Spinal cord (tissue), 10 donors: ENCODE measurements around the gene IRF2. TPM values are rescaled to one million over a fixed set of nuclear protein-coding genes. Genes with fewer than 3 reads are reported as not detected.

Source experiments
- DNase-seq, 6 donors: peaks; one replicate each; pipeline versions ENCODE4 v3.0.0 to v3.0.0-alpha.2; 2013 to 2015; ENCODE audit warnings: low spot score in 6 of 6, low read depth in 4 of 6
- H3K27ac ChIP-seq: one replicate; pipeline ENCODE4 v1.5.1; 2013; ENCODE audit warnings: low read depth, low read length, control low read depth
- H3K27me3 ChIP-seq: one replicate; pipeline ENCODE4 v1.6.1; 2013; ENCODE audit warnings: low read length; ENCODE audit not compliant: control insufficient read depth, insufficient read depth
- H3K36me3 ChIP-seq: one replicate; pipeline ENCODE4 v1.6.1; 2013; ENCODE audit warnings: low read length; ENCODE audit not compliant: control insufficient read depth, insufficient read depth
- H3K4me1 ChIP-seq: one replicate; pipeline ENCODE4 v1.6.1; 2013; ENCODE audit warnings: low read length; ENCODE audit not compliant: control insufficient read depth, insufficient read depth
- H3K4me3 ChIP-seq: one replicate; pipeline ENCODE4 v1.5.1; 2013; ENCODE audit warnings: low read depth, low read length, control low read depth
- H3K9me3 ChIP-seq: one replicate; pipeline ENCODE4 v1.6.1; 2013; ENCODE audit warnings: low read length; ENCODE audit not compliant: control insufficient read depth, insufficient read depth
- WGBS: methylation state at CpG from one replicate; pipeline ENCODE4 v1.1.5; 2013; ENCODE audit warnings: missing lambda C conversion rate; ENCODE audit not compliant: insufficient coverage; 5-methylcytosine and 5-hydroxymethylcytosine counted together
- polyA plus RNA-seq, 2 donors: library from polyadenylated mRNA; unstranded; fragments of 120-200 nt; gene quantifications; one replicate each; pipeline ENCODE4 v1.2.1, GENCODE V29; 2013; ENCODE audit not compliant: insufficient read length in 2 of 2
- total RNA-seq, 2 donors: library from RNA; depleted of rRNA in 1 of 2; stranded (reverse); fragments of 120-200 nt in 1 of 2; fragments of >200 nt in 1 of 2; gene quantifications; one replicate each; pipeline versions ENCODE4 v1.2.3 to v1.2.4, GENCODE V29; 2013 to 2014
- donor health status: healthy.

Gene IRF2
- total and polyA plus RNA-seq, 4 donors, result 19.6 to 33.7 (median 24.6) TPM

DNA sequence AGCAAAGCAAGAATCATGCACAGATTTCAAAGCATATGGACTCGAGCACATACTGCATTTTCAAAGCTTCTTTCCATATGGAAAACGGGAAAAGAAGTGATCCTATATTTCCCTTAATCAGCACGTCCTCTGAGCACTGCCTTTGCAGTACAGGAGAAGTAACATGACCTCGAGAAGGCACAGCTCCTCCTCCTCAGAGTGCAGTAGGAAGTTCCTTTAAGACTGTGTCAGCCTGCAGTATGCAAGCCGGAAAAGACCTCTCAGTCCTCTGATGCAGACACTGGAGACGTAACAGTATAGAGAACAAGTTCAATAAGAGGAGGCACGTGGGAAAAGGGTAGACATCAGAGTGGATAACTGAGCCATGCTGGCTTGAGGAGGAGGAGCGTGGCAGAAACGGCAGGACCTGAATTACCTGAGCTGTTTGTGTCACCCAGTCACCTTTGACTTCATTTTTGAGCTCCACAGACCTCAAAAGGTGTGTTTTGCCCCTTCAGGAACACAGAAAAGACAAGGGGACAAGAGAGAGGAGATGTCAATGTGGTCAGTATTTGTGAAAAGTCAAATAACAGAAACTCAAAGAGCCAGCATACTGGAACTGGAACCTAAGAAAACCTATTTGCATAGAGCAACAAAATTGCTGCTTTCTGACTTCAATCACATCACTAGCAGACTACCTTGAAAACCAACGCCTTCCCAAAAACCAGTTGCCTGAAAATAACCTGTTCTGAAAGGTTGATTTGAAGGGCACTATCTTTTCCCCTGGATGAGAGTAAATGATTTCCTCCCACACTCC lies 20.8 kb downstream of the IRF2 start:
- H3K36me3 ChIP-seq, result peaks cover 7% of the 10 kb centered on the region
- 15% methylated on average over 6 of the region's 10 CpGs for WGBS
- H3K9me3 ChIP-seq, result no peaks in the 10 kb centered on the region
- H3K4me3 ChIP-seq, result no peak overlapping the region
- peak in 2 of 6 donors; percentile 56 to 61 for DNase-seq
- no peaks in the 10 kb centered on the region for H3K27me3 ChIP-seq
- H3K27ac ChIP-seq, result peak overlapping the region; percentile 62
- peaks cover 14% of the 10 kb centered on the region for H3K4me1 ChIP-seq

DNA sequence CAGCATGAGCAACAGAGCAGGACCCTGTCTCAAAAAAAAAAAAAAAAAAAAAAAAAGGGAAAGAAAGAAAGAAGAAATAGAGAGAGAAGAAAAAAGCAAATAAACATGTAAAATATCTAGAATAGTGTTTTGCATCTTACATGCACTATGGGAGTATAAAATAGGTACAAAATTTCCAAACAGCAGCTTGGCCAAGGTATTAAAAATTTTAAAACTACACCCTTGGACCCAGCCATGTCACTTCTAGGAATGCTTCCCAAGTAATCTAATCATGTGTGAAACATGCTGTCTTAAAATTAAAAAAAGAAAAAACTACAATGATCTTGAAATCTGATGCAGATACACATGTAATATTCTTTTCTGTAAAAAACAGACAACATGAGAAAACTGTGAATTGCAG lies 21.6 kb downstream of the IRF2 start:
- no peaks in the 10 kb centered on the region for H3K9me3 ChIP-seq
- H3K27me3 ChIP-seq, result no peaks in the 10 kb centered on the region
- no peak overlapping the region for H3K4me3 ChIP-seq
- peaks cover 7% of the 10 kb centered on the region for H3K36me3 ChIP-seq
- peak in 1 of 6 donors; percentile 55 for DNase-seq
- H3K4me1 ChIP-seq, result peaks cover 11% of the 10 kb centered on the region
- no peak overlapping the region for H3K27ac ChIP-seq

- H3K4me1 ChIP-seq, result peaks cover 7% of the 10 kb centered on the region
- no peak overlapping the region for H3K27ac ChIP-seq
- no peaks in the 10 kb centered on the region for H3K27me3 ChIP-seq
- no peak for DNase-seq
- peaks cover 5% of the 10 kb centered on the region for H3K36me3 ChIP-seq
- H3K4me3 ChIP-seq, result no peak overlapping the region
- H3K9me3 ChIP-seq, result no peaks in the 10 kb centered on the region
Observed at GRCh38 chr4:184451726-184452125, 22.6 kb downstream of the IRF2 start.

GRCh38 chr4:184450743-184451535 lies 23.4 kb downstream of the IRF2 start:
- no peaks in the 10 kb centered on the region for H3K36me3 ChIP-seq
- no peak overlapping the region for H3K27ac ChIP-seq
- H3K4me1 ChIP-seq, result peaks cover 7% of the 10 kb centered on the region
- no peak overlapping the region for H3K4me3 ChIP-seq
- no peaks in the 10 kb centered on the region for H3K9me3 ChIP-seq
- 70% methylated on average over 3 of the region's 8 CpGs for WGBS
- no peak for DNase-seq
- H3K27me3 ChIP-seq, result no peaks in the 10 kb centered on the region

GRCh38 chr4:184450045-184450444 lies 24.3 kb downstream of the IRF2 start:
- no peaks in the 10 kb centered on the region for H3K36me3 ChIP-seq
- no peaks in the 10 kb centered on the region for H3K9me3 ChIP-seq
- 80% methylated on average over 1 of the region's 5 CpGs for WGBS
- H3K27me3 ChIP-seq, result no peaks in the 10 kb centered on the region
- no peak overlapping the region for H3K4me3 ChIP-seq
- no peak for DNase-seq
- H3K27ac ChIP-seq, result no peak overlapping the region
- H3K4me1 ChIP-seq, result peaks cover 8% of the 10 kb centered on the region

- Histone ChIP-seq H3K27me3 (no peaks in the 10 kb centered on the region), H3K36me3 (no peaks in the 10 kb centered on the region), H3K4me3 (peak overlapping the region; percentile 17), H3K9me3 (no peaks in the 10 kb centered on the region), H3K4me1 (peaks cover 11% of the 10 kb centered on the region), H3K27ac (peak overlapping the region; percentile 78)
- peak in 3 of 6 donors; percentile 41 to 69 (median 56) for DNase-seq
- WGBS, result 32% methylated on average over 10 of the region's 10 CpGs
Observed at GRCh38 chr4:184448821-184449220, 25.5 kb downstream of the IRF2 start.

DNA sequence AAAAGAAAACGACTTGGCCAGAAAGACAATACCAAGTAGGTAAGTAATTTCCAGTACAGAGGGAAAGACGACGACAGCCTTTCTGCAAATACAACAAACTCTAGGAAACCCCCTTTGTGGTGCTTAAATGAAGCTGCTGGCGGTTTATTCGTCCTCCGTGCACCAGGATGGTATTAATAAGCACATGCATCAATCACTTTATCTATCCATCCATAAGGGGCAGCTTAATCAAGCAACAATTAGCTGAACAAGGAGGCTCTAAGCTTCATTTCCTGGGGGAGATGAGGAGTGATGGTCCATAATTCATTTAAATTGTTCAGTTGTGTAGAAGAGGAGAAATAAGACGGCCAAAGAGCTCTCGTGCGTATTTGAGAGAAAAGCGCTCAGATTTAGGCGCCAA lies 26.2 kb downstream of the IRF2 start:
- Histone ChIP-seq H3K4me1 (peaks cover 11% of the 10 kb centered on the region), H3K36me3 (no peaks in the 10 kb centered on the region), H3K4me3 (no peak overlapping the region), H3K27me3 (no peaks in the 10 kb centered on the region), H3K9me3 (no peaks in the 10 kb centered on the region), H3K27ac (peak overlapping the region; percentile 78)
- DNase-seq, result peak in 1 of 6 donors; percentile 78
- 45% methylated on average over 2 of the region's 11 CpGs for WGBS

GRCh38 chr4:184447664-184448063 lies 26.7 kb downstream of the IRF2 start:
- Histone ChIP-seq H3K4me3 (no peak overlapping the region), H3K4me1 (peaks cover 11% of the 10 kb centered on the region)
- 67% methylated on average over 6 of the region's 10 CpGs for WGBS

DNA sequence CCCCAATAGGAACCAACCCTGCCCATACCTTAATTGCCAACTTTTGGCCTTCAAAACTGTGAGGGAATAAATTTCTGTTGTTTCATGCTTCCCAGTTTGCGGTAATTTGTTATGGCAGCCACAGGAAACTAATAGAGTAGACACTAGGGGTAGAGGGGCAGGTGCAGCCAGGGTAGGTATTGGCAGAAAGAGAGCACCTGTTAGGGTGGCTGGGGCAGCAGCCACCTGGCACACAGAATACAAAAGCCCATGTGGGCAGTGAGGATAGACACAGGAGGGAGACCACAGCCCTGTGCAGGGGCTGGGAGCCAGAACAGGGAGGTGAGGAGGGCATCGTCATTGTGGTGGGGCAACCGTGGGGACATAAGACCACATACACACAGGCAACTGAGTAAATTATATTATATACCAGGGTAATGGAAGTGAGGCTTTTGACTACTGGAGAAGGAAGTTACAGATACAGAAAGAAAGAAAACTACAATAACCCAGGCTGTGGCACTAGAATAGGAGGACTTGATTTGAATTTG lies 28.2 kb downstream of the IRF2 start:
- Histone ChIP-seq H3K4me1 (peaks cover 16% of the 10 kb centered on the region), H3K4me3 (no peak overlapping the region), H3K27ac (no peak overlapping the region), H3K9me3 (no peaks in the 10 kb centered on the region), H3K36me3 (no peaks in the 10 kb centered on the region), H3K27me3 (no peaks in the 10 kb centered on the region)
- DNase-seq, result no peak
- 90% methylated on average over 1 of the region's 3 CpGs for WGBS

More at GRCh38 chr4:184447664-184448063, 26.7 kb downstream of the IRF2 start:
- DNase-seq, result no peak
- Histone ChIP-seq H3K27me3 (no peaks in the 10 kb centered on the region), H3K9me3 (no peaks in the 10 kb centered on the region), H3K27ac (no peak overlapping the region), H3K36me3 (no peaks in the 10 kb centered on the region)
